Left lung (tissue), 10 donors: ENCODE data around the gene PLLP. TPM values are rescaled to one million over a fixed set of nuclear protein-coding genes. Genes with fewer than 3 reads are reported as not detected.

Source experiments
- ATAC-seq: fragments of 200-7000 bp; cut with Tn5 transposase; one replicate; pipeline ENCODE4 v1.9.1; 2020; ENCODE audit warnings: moderate library complexity
- DNase-seq, 4 donors: peaks; one replicate each; pipeline ENCODE4 v3.0.0-alpha.2; 2013 to 2020
- H3K27ac ChIP-seq, 2 donors: fragments of 200-600 bp; sonication (generic) in 1 of 2; one replicate each; pipeline versions ENCODE4 v1.5.0 to v1.8.0; 2020 to 2021
- H3K27me3 ChIP-seq, 2 donors: fragments of 200-600 bp; sonication (generic) in 1 of 2; one replicate each; pipeline versions ENCODE4 v1.5.0 to v1.8.0; 2020 to 2021
- H3K36me3 ChIP-seq, 2 donors: fragments of 200-600 bp; sonication (generic) in 1 of 2; one replicate each; pipeline versions ENCODE4 v1.5.0 to v1.8.0; 2020 to 2021
- H3K4me1 ChIP-seq, 2 donors: fragments of 200-600 bp; one replicate each; pipeline ENCODE4 v1.8.0; 2021
- H3K4me3 ChIP-seq, 2 donors: fragments of 200-600 bp; sonication (generic) in 1 of 2; one replicate each; pipeline versions ENCODE4 v1.5.0 to v1.8.0; 2020 to 2021; ENCODE audit warnings: mild to moderate bottlenecking in 1 of 2
- H3K9me3 ChIP-seq, 2 donors: fragments of 200-600 bp; sonication (generic) in 1 of 2; one replicate each; pipeline versions ENCODE4 v1.5.0 to v1.8.0; 2020 to 2021
- intact Hi-C, 2 donors: fragments of 100-400 bp; cut with DNase I; formaldehyde crosslinking; loops; one replicate each; pipeline versions ENCODE4 v1.11.2 to v1.14.2; 2022
- polyA plus RNA-seq, 6 donors: library from polyadenylated mRNA; unstranded; fragments of 120-200 nt; gene quantifications; one replicate each; pipeline ENCODE4 v1.2.1, GENCODE V29; 2013; ENCODE audit not compliant: insufficient read length in 6 of 6
- total RNA-seq, 2 donors: library from RNA; stranded (reverse); fragmentation: NEBNext Ultra II Directional; extraction: Animal tissue kit (Norgen Biotek cat#: 25700); gene quantifications; one replicate each; pipeline ENCODE4 v1.2.1, GENCODE V29; 2021
- TF ChIP-seq, protein P1 (sequence below), 2 donors: fragments of 200-600 bp; sonication (generic) in 1 of 2; IDR thresholded peaks; one replicate each; pipeline versions ENCODE4 v1.5.0 to v1.8.0; 2021; ENCODE audit warnings: antibody characterized with exemption in 2 of 2
- donor health status: DM: no; HTN: yes; CAD: no.
- donor health status: DM: no; HTN: no; CAD: no.

PLLP gene
- total and polyA plus RNA-seq, 8 donors: 3.5 to 70.6 (median 5.7) TPM

- Histone ChIP-seq H3K27me3 (no peaks in the 10 kb centered on the region), H3K36me3 (no peaks in the 10 kb centered on the region), H3K4me3 (no peak overlapping the region), H3K4me1 (peaks cover 8 to 21% of the 10 kb centered on the region in 2 donors), H3K9me3 (no peaks in the 10 kb centered on the region), H3K27ac (no peak overlapping the region)
- DNase-seq (peak in 1 of 4 donors; percentile 2), ATAC-seq (no peak)
- intact Hi-C loops: loop anchor here in 1 of 2 donors (10.0 kb wide), 1 partner anchor 107 kb away; no protein-coding TSS in a partner anchor
- TF ChIP-seq, protein P1, sequence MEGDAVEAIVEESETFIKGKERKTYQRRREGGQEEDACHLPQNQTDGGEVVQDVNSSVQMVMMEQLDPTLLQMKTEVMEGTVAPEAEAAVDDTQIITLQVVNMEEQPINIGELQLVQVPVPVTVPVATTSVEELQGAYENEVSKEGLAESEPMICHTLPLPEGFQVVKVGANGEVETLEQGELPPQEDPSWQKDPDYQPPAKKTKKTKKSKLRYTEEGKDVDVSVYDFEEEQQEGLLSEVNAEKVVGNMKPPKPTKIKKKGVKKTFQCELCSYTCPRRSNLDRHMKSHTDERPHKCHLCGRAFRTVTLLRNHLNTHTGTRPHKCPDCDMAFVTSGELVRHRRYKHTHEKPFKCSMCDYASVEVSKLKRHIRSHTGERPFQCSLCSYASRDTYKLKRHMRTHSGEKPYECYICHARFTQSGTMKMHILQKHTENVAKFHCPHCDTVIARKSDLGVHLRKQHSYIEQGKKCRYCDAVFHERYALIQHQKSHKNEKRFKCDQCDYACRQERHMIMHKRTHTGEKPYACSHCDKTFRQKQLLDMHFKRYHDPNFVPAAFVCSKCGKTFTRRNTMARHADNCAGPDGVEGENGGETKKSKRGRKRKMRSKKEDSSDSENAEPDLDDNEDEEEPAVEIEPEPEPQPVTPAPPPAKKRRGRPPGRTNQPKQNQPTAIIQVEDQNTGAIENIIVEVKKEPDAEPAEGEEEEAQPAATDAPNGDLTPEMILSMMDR (IDR thresholded peaks at IDR 0.05): no peak
These were observed 22.9 kb upstream of the PLLP start for GRCh38 chr16:57307365-57307764.

DNA sequence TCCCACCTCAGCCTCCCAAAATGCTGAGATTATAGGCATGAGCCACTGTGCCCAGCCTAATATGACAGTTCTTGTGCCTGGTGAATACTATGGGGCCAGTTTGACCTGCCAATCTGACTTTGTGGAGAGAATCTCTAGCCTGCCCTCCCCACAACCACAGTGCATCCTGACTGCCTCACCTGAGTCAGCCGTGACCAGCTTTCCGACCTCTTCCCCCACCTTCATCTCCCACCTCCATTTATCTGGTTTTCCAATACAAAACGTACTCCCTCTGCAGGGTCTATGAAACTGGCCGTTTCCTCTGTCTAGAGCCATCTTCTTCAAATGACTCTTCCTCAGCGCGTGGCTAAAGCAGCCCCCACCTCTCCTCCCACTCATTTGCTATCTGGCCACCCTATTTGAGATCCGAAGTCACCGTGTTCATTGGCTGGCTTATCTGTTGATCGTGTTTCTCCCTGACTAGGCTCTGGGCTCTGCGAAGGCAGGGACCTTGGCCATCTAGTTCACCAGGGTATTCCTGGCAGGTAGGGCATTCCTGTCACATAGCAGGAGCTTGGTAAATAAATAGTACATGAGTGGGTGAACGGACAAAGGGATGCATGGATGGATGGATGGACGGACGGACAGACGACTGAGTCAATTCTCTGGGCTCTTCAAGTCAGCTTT is 22.3 kb upstream of the PLLP start:
- Histone ChIP-seq H3K4me1 (peaks cover 8 to 21% of the 10 kb centered on the region in 2 donors), H3K27ac (no peak overlapping the region), H3K36me3 (no peaks in the 10 kb centered on the region), H3K27me3 (no peaks in the 10 kb centered on the region), H3K9me3 (no peaks in the 10 kb centered on the region), H3K4me3 (no peak overlapping the region)
- ATAC-seq (no peak), DNase-seq (no peak)
- intact Hi-C loops: loop anchor here in 1 of 2 donors (10.0 kb wide), 1 partner anchor 108 kb away; no protein-coding TSS in a partner anchor
- TF ChIP-seq, protein P1 (IDR thresholded peaks at IDR 0.05): no peak

DNA sequence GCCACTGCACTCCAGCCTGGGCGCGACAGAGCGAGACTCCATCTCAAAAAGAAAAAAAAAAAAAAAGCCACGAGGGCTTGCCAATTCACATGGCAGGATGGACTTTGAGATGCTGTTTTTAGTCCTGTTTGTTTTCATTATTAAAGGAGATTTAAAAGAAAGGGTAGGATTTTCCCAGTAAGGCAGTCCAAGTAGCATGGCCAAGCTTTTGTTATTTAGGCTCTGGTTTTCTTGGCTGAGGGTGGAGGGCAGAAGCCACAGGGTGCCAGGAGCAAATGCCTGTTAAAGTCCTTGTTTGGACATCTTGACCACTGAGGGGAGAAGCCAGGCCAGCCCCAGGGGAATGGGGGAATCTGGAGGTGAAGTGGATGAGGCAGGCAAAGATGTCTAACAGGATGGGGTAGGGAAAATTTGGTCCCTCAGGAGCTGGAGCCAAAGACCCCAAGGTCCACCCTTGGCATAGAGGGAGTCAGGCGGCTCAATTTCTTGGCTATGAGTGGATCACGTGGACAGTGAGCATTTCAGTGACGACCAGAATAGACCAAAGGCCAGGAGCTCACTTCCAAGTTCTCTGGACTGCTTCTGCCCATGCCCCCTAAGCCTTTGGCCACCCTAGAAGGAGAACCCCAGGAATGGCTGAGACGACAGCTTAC is 20.8 kb upstream of the PLLP start:
- H3K4me1 ChIP-seq: peaks cover 12 to 31% of the 10 kb centered on the region in 2 donors
- DNase-seq: no peak
- H3K27me3 ChIP-seq: peaks cover 0 to 3% of the 10 kb centered on the region in 2 donors
- intact Hi-C loops: loop anchor here in 1 of 2 donors (10.0 kb wide), 1 partner anchor 110 kb away; no protein-coding TSS in a partner anchor
- no peak overlapping the region for H3K27ac ChIP-seq
- ATAC-seq: no peak
- no peak overlapping the region for H3K4me3 ChIP-seq
- H3K36me3 ChIP-seq: no peaks in the 10 kb centered on the region
- TF ChIP-seq, protein P1 (IDR thresholded peaks at IDR 0.05): no peak
- no peaks in the 10 kb centered on the region for H3K9me3 ChIP-seq

DNA sequence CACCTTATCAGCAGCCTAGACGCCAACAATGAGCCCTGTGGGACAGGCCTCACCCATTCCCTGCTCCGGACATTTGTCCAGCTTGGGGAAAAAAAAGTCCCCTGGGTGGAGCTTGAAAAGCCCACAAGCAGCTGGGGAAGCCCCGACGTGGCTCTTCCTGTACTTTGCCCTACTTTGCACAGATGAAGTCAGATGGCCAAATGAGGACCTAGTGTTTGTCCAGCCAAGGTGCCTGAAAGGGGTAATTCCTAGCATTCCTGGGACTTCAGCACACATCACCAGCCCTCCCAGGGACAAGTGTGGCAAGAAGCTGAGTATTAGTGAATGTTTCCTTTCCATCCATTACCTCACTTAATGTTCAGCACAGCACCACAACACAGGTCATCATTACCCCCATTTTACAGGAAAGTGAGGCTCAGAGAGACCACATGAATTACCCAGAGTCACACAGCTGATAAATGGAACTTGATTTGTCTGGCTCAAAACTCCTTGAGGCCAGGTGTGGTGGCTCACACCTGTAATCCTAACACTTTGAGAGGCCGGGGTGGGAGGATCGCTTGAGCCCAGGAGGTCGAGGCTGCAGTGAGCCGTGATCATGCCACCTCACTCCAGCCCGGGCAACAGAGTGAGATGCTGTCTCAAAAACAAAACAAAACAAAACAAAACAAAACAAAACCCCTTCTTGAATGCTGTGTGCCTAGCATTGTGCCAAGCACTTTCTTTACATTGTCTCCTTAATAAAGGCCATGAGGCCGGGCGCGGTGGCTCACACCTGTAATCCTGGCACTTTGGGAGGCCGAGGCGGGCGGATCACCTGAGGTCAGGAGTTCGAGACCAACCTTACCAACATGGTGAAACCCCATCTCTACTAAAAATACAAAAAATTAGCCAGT is 19.9 kb upstream of the PLLP start:
- H3K27ac ChIP-seq: peak overlapping the region; percentile 30 to 61

More for the DNA sequence above, 19.9 kb upstream of the PLLP start:
- TF ChIP-seq, protein P1 (IDR thresholded peaks at IDR 0.05): no peak
- Histone ChIP-seq H3K27me3 (peaks cover 0 to 3% of the 10 kb centered on the region in 2 donors), H3K4me1 (peaks cover 12 to 31% of the 10 kb centered on the region in 2 donors), H3K4me3 (no peak overlapping the region), H3K36me3 (no peaks in the 10 kb centered on the region), H3K9me3 (no peaks in the 10 kb centered on the region)
- DNase-seq (peak in 1 of 4 donors; percentile 65), ATAC-seq (peak; percentile 28)
- intact Hi-C loops: loop anchor here (5.0 to 10.0 kb wide), 2 partner anchors 110 to 213 kb away; no protein-coding TSS in a partner anchor
